ENCODE data around the gene CLEC3B. TPM values are rescaled to one million over a fixed set of nuclear protein-coding genes. Genes with fewer than 3 reads are reported as not detected.
A peak's percentile ranks its signal among the peaks of the same experiment; 100 is the strongest.

CLEC3B gene
- total RNA-seq, 6 donors from 2014 or later, result 6.3 to 332 (median 140) TPM

DNA sequence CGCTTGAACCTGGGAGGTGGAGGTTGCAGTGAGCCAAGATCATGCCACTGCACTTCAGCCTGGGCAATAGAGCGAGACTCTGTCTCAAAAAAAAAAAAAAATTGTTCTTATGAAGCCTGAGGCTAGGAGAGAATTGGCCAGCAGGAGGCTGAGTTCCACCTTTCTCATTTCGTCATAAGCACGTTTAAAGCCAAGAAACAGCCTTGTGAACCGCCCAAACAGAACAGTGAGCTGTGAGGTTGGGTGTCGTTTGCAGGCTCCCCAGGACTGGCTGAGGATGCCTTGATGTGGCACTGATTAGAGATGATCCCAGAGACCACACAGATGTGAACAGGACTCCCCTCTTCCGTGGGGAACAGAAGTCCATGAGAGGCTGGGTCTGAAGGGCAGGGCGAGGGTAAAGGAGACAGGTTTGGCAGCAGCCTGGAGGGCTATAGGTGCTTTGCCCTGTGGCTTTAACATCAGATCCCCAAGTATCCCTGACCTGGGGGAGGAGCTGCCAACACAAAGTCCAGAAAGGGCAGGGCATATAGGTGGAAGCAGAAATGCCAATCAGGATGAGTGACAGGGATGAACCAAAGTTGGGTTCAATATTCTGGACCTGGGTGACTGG is 52.9 kb downstream of the CLEC3B start:
- 70 to 76% methylated on average over 8 of the region's 8 CpGs for WGBS, 2 donors
- DNase-seq (no peak), ATAC-seq (ENCODE audit: low FRiP score in 2 of 2) (no peak)
- Histone ChIP-seq H3K27me3 (no peaks in the 10 kb centered on the region), H3K27ac (no peak overlapping the region), H3K4me1 (no peaks in the 10 kb centered on the region), H3K4me3 (no peak overlapping the region), H3K9me3 (no peaks in the 10 kb centered on the region), H3K36me3 (no peaks in the 10 kb centered on the region)
- TF ChIP-seq, protein P1, sequence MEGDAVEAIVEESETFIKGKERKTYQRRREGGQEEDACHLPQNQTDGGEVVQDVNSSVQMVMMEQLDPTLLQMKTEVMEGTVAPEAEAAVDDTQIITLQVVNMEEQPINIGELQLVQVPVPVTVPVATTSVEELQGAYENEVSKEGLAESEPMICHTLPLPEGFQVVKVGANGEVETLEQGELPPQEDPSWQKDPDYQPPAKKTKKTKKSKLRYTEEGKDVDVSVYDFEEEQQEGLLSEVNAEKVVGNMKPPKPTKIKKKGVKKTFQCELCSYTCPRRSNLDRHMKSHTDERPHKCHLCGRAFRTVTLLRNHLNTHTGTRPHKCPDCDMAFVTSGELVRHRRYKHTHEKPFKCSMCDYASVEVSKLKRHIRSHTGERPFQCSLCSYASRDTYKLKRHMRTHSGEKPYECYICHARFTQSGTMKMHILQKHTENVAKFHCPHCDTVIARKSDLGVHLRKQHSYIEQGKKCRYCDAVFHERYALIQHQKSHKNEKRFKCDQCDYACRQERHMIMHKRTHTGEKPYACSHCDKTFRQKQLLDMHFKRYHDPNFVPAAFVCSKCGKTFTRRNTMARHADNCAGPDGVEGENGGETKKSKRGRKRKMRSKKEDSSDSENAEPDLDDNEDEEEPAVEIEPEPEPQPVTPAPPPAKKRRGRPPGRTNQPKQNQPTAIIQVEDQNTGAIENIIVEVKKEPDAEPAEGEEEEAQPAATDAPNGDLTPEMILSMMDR (IDR thresholded peaks at IDR 0.05), result peak in 1 of 6 experiments; percentile 7
- TF ChIP-seq EP300 (IDR thresholded peaks at IDR 0.05), result no peak

DNA sequence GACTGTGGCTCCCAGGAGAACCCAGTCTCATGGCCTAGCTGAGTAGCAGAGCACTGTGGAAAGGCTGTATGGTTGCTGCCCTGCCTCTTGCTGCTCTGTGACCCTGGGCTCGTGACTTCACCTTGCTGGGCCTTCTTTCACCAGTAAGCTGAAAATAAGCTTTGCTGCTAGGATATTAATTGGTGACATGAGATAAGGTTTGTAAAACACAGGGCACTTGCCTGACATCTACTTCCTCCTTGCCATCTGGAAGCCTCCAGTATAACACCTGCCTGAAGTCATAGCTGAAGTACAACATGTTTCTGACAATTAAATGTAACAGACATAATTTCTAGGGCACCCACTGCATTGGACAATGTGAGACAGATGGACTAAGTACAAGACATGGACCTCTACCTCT is 53.6 kb downstream of the CLEC3B start:
- H3K4me1 ChIP-seq, result no peaks in the 10 kb centered on the region
- H3K36me3 ChIP-seq, result no peaks in the 10 kb centered on the region
- no peaks in the 10 kb centered on the region for H3K27me3 ChIP-seq
- no peak overlapping the region for H3K27ac ChIP-seq
- no peak for ATAC-seq (ENCODE audit: low FRiP score in 2 of 2)
- no peak for DNase-seq
- no peak overlapping the region for H3K4me3 ChIP-seq
- TF ChIP-seq, protein P1 (IDR thresholded peaks at IDR 0.05), result no peak
- TF ChIP-seq EP300 (IDR thresholded peaks at IDR 0.05), result no peak
- TF ChIP-seq POLR2AphosphoS5 (IDR thresholded peaks at IDR 0.05), result no peak
- TF ChIP-seq POLR2A (IDR thresholded peaks at IDR 0.05), result no peak
- no peaks in the 10 kb centered on the region for H3K9me3 ChIP-seq
- 88% methylated on average over 1 of the region's 1 CpG; no CpG with 5 or more reads in 1 of the 2 donors for WGBS, 2 donors

DNA sequence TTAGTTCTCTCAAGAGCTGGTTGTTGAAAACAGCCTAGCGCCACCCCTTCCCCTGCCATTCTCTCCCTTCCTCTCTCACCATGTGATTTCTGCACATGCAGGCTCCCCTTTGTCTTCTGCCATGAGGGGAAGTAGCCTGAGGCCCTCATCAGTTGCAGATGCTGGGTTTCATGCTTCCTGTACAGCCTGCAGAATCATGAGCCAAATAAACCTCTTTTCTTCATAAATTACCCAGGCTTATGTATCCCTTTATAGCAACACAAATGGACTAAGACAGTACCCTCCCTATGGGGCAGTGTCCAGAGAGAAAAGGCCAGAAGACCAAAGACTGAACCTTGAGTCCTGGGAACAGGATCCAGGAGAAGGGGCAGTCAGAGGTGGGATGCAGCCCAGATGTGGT is 54.7 kb downstream of the CLEC3B start:
- no peak for DNase-seq
- WGBS, 2 donors, result 75 to 82% methylated on average over 1 of the region's 1 CpG
- H3K27ac ChIP-seq, result no peak overlapping the region
- no peaks in the 10 kb centered on the region for H3K27me3 ChIP-seq
- H3K9me3 ChIP-seq, result no peaks in the 10 kb centered on the region
- H3K4me3 ChIP-seq, result no peak overlapping the region
- no peak for ATAC-seq (ENCODE audit: low FRiP score in 2 of 2)
- no peaks in the 10 kb centered on the region for H3K4me1 ChIP-seq
- no peaks in the 10 kb centered on the region for H3K36me3 ChIP-seq
- TF ChIP-seq POLR2A (IDR thresholded peaks at IDR 0.05) (no peak), POLR2AphosphoS5 (IDR thresholded peaks at IDR 0.05) (no peak), EP300 (IDR thresholded peaks at IDR 0.05) (no peak)
- TF ChIP-seq, protein P1 (IDR thresholded peaks at IDR 0.05), result no peak

DNA sequence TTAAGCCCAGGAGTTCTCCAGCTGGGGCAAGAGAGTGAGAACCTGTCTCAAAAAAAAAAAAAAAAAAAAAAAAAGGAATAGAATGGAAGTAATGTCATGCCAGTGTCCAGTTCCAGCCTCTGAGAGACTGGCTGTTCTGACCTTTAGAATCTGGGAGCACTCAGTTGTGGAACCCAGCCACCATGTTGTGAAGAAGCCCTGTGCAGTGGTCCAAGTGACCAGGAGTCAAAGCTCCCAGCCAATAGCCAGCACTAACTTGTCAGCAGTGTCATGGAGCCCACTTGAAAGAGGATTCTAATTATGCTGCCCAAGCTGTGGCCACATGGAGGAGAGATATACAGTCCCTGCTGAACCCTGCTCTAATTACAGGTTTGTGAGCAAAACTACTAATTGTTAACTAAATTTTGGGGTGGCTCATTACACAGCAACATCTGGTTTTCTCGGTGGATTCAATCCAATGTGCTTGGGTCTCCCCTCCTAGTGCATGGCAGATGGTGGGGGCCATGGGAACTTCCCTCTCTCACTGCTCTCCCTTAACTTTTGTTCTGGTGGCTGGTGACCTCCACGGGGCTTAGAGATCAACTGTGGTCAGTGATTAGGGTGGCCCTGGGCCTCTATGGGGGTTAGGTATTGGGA is 55.5 kb downstream of the CLEC3B start:
- no peaks in the 10 kb centered on the region for H3K4me1 ChIP-seq
- no peak for TF ChIP-seq POLR2AphosphoS5 (IDR thresholded peaks at IDR 0.05)
- TF ChIP-seq, protein P1 (IDR thresholded peaks at IDR 0.05), result no peak
- TF ChIP-seq POLR2A (IDR thresholded peaks at IDR 0.05), result no peak
- TF ChIP-seq EP300 (IDR thresholded peaks at IDR 0.05), result no peak
- DNase-seq (no peak), ATAC-seq (ENCODE audit: low FRiP score in 2 of 2) (no peak)
- H3K4me3 ChIP-seq, result no peak overlapping the region
- H3K9me3 ChIP-seq, result no peaks in the 10 kb centered on the region
- H3K27ac ChIP-seq, result no peak overlapping the region
- no peaks in the 10 kb centered on the region for H3K27me3 ChIP-seq
- no peaks in the 10 kb centered on the region for H3K36me3 ChIP-seq
- 86 to 87% methylated on average over 2 of the region's 2 CpGs for WGBS, 2 donors

DNA sequence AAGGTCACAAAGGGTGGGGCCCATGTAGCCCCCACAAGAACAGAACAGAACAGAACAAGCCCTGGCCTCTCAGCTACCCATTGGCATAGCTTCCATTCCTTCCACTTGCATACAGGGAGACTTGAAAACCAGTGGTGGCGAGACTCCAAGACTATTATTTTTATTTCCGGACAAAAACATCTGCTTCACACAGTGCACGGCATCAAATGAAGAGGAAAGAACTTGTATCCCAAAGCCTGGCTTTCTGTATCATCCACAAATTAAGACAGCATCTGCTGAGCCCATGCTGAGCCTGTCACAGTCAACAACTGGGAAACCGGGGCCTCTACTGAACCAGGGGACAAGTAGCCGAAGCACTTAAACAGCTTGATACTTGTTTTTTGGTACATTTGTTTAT is 56.0 kb downstream of the CLEC3B start:
- DNase-seq (no peak), ATAC-seq (ENCODE audit: low FRiP score in 2 of 2) (no peak)
- TF ChIP-seq POLR2A (IDR thresholded peaks at IDR 0.05) (no peak), POLR2AphosphoS5 (IDR thresholded peaks at IDR 0.05) (no peak), EP300 (IDR thresholded peaks at IDR 0.05) (no peak)
- TF ChIP-seq, protein P1 (IDR thresholded peaks at IDR 0.05), result no peak
- Histone ChIP-seq H3K27ac (no peak overlapping the region), H3K4me3 (no peak overlapping the region), H3K36me3 (no peaks in the 10 kb centered on the region), H3K4me1 (no peaks in the 10 kb centered on the region), H3K27me3 (no peaks in the 10 kb centered on the region), H3K9me3 (no peaks in the 10 kb centered on the region)
- 83 to 86% methylated on average over 5 of the region's 5 CpGs for WGBS, 2 donors
